ENCODE measurements around the gene TRAPPC3L. TPM values are rescaled to one million over a fixed set of nuclear protein-coding genes. Genes with fewer than 3 reads are reported as not detected.

The TRAPPC3L gene
- total and polyA plus RNA-seq, 2 of the 8 experiments (the other 6 are each of a cell fraction or from before 2014, with no cell fraction given) = not detected

- TF ChIP-seq SAP30 (IDR thresholded peaks at IDR 0.05; ENCODE audit: insufficient read depth, insufficient replicate concordance, low read length) (no peak), SIRT6 (IDR thresholded peaks at IDR 0.05; ENCODE audit: low read length) (no peak), POU5F1 (IDR thresholded peaks at IDR 0.05; ENCODE audit: low read depth, low read length) (no peak), NRF1 (IDR thresholded peaks at IDR 0.05; ENCODE audit: low read depth, low read length) (no peak), GABPA (IDR thresholded peaks at IDR 0.05; ENCODE audit: borderline replicate concordance, insufficient read depth, low read length) (no peak)
Measured at GRCh38 chr6:116543149-116543548, 2.3 kb downstream of the TRAPPC3L start (continued).

Data from H1 (cell line).